NCI-H460 (cell line): Measurements from ENCODE around the gene ZNF670. TPM values are rescaled to one million over a fixed set of nuclear protein-coding genes. Genes with fewer than 3 reads are reported as not detected.

Experiments
- DNase-seq: peaks from one replicate; pipeline ENCODE4 v3.0.0-alpha.2; 2016; ENCODE audit warnings: low read depth; ENCODE audit errors: extremely low read depth
- total RNA-seq: library from RNA; depleted of rRNA; stranded (reverse); fragments of >200 nt; shearing (Covaris generic); gene quantifications from 2 replicates; pipeline ENCODE4 v1.2.3, GENCODE V29; 2014

The ZNF670 gene
- total RNA-seq, 1 experiment from 2014 or later = 8.0 TPM

DNA sequence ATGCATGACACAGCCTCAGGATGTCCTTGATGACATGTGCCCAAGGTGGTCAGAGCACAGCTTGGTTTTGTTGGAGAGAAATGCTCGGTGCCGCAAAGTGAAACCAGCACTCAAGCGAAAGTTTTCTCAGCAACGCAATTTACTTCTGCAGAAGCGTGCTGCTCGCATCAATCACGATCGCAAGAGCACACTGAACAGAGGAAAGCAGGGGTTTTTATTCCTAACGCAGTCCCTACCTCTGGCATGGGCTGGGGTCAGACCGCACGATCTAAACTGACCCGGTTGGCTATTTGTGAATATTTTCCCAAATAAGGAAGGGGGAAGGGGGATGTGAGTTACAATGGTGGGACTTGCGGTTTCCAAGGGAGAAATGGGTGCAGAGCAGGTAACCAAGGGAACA, 26.4 kb upstream of the ZNF670 start:
- no peak for DNase-seq

- DNase-seq = peak; percentile 98
Observed at GRCh38 chr1:247103859-247104591, 25.4 kb upstream of the ZNF670 start, which contains the start of gene ZNF669. ZNF669 (minus strand) TSS chr1:247104356; CDS start chr1:247104199, 157 bp downstream.

- DNase-seq = no peak
Observed at GRCh38 chr1:247102381-247102780, 23.8 kb upstream of the ZNF670 start.

DNA sequence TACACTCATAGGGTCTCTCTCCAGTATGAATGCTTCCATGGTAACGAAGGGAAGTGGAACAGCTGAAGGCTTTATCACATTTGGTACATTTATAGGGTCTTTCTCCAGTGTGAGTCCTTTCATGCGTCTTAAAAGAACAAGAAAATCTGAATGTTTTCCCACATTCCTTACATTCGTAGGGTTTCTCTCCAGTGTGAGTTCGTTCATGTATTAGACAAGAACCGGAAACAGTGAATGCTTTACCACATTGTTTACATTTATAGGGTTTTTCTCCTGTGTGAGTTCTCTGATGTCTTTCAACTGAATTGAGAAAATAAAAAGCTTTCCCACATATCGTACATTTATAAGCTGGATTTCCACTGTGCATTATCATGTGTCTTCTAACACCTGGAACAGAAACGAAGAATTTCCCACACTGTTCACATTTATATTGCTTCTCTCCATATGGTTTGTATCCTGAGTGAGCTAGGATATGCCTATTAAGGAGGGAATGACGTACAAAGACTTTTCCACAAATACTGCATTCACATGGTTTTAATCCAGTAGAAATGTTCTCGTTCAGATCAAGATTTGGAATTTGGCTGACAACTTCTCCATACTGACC, 22.2 kb upstream of the ZNF670 start:
- no peak for DNase-seq

DNA sequence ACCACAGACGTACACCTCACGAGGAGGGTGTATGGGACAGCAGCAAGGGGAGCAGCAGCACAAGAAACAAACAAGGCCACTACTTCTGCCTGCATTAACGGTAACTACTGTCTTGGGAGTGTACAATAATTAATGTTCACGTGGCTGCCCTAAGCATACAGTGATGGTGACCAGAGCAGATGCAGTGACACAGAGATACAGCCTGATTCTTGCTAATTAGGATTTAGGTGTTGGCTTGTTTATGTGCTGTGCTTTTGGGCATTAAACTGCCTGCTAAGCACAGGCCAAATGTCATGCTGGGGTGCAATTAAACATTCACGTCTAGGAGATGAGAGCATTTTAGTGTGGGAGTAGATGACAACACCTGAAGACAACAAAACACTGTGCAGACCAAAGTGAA, 18.3 kb upstream of the ZNF670 start:
- DNase-seq = no peak

GRCh38 chr1:247096544-247096943, 17.9 kb upstream of the ZNF670 start:
- no peak for DNase-seq

- DNase-seq = no peak
Observed at GRCh38 chr1:247096112-247096511, 17.5 kb upstream of the ZNF670 start.

- DNase-seq = no peak
Observed at GRCh38 chr1:247090455-247090854, 11.8 kb upstream of the ZNF670 start.

DNA sequence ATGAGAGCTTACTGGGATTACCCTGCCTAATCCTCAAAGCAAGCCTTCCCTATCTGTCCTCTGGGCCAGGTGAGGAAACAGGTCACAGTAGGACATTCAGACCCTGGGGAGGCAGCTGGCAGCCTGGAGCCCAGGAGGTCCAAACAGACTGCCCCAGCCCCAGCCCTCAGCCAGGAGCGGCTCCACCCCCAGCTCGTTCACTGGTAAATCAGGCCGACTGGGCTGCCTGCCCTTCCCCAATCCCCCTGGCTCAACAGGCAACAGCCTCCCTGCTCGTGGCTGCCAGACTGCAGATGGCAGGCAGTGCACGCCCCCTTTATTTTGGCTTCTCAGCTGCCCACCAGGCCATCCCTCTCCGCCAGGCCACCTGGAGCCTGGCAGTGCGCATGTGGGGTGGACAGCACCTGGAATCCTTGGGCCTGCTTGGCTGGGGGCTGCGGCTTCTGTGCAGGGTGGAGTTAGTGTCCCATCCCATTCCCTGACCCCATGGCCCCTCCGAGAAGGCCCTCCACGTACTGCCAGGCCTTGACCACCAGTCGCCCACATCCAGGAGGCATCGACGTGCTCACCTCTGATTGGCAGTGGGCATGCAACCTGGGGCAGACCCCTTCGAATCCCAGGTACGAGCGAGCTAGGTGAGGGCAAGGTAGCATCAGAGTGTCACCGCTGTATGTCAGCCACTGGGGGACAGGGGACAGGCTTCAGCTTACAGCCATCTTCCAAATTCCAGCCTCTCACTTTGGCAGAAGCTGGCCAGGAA, 11.2 kb upstream of the ZNF670 start:
- DNase-seq = no peak

GRCh38 chr1:247088967-247089366, 10.4 kb upstream of the ZNF670 start:
- DNase-seq = no peak

GRCh38 chr1:247087256-247087655, 8.6 kb upstream of the ZNF670 start:
- DNase-seq = no peak

GRCh38 chr1:247085310-247085709, 6.7 kb upstream of the ZNF670 start:
- DNase-seq = no peak

GRCh38 chr1:247084771-247085170, 6.2 kb upstream of the ZNF670 start:
- DNase-seq = no peak

DNA sequence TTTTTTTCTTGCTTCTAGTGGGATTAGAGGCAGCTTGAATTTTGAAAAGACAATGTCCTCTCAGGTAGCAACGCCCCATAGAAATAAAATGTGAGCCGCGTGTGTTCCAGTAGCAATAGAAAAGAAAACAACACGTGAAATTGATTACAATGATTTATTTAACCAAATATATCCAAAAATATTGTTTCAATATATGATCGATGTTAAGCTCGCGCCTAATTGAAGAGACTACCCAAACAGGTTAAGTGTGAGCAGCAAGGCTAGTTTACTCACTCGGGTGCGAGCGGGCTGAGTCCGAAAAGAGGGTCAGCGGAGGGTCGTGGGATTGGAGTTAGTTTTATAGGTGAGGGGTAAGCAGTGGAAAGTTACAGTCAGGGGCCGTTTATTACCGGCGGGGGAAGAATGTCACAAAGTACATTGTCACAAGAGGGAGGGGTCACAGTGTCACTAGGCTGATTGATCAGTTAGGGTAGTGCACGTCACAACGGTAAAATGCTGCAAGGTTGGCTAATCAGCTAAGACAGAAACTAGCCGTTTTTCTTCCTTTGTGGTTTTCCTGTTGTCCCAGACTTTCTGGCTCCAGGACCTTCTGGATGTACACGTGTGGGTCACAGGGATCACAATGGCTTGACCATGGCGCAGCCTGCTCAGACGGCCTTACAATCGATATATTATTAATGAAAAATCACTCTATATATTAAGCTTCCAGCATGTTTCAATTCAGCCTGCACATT, 697 bp upstream of the ZNF670 start:
- DNase-seq = no peak

DNA sequence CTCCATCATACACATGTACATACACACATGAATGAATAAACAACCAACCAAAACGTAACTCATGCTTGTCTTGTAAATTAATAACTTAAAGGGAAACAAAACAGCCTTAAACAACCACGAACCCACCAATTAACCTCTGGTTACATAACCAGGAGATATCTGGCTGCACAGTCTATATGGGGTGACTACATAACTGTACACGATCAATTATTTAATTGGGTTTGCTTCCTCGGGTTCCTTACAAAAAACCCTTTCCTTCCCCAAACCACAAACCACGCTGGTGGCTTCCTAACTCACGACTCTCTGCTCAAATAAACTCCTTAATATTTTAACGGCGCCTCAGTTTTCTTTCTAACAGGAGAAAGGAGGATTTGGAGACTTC, 744 bp downstream of the ZNF670 start:
- no peak for DNase-seq

DNA sequence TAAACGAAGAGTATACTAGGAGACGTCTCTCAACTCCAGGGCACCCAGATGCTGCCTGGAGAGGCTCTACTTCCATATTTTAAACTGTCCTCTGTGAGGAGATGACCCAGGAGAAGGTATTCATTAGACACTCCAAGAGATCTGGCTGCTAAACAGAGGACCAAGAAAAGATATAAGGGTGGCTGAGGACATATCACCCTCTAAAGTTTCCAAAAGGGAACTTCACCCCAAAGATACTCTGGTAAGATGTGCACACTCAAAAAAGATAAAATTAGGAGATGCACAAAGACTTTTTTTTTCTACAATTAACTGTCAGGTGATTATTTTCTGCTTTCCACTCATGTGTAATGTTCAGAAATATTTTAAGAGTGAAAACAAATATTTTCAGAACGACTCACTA, 1.4 kb downstream of the ZNF670 start:
- DNase-seq = no peak

DNA sequence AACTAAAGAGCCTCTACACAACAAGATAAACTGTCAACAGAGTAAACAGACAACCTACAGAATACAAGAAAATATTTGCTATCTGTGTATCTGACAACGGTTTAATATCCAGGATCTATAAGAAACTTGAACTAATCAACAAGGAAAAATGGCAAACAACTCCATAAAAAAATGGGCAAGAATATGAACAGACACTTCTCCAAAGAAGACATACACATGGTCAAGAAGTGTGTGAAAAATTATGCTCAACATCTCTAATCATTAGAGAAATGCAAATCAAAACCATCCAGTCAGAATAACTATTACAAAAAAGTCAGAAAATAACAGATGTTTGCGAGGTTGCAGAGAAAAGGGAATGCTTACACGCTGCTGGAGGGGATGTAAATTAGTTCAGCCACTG, 8.0 kb downstream of the ZNF670 start:
- no peak for DNase-seq

GRCh38 chr1:247064304-247064703, 14.3 kb downstream of the ZNF670 start:
- no peak for DNase-seq

- no peak for DNase-seq
Observed at GRCh38 chr1:247060771-247061170, 17.8 kb downstream of the ZNF670 start.

GRCh38 chr1:247056071-247056470, 22.5 kb downstream of the ZNF670 start:
- no peak for DNase-seq

GRCh38 chr1:247054992-247055415, 23.6 kb downstream of the ZNF670 start:
- no peak for DNase-seq
